ENCODE data around the gene ZNF511. TPM values are rescaled to one million over a fixed set of nuclear protein-coding genes. Genes with fewer than 3 reads are reported as not detected.

ZNF511 gene
- total RNA-seq, 1 donor from 2014 or later: 56.7 TPM

DNA sequence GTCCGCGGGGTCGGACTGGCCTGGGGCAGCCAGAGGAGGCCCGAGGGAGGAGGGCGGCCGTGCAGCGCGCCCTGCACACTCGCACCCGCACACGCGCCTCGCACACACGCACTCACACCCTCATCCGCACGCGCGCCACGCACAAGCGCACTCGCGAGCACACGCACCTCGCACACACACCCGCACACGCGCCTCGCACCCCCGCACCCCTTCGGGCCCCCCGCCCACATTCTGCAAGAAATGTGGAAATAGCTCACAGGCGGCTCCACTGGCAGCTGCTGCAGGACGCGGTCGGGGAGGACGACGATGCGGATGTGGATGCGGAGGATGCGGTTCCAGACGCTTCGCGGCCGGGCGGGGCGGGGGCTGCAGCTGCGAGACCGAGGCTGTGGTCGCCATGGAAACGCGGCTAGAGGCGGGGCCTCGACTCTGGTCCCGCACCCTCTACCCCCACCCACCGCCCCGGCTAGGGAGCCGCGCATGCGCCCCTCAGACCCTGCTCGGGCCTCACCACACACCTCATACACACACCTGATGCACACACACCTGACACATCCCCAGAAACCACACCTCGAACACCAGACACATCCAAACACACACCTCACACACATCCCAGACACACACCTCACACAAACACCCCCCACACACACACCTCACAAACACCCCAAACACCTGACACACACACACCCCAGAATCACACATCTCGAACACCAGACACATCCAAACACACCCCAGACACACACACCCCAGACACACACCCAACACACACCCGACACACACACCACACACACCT, 28.1 kb downstream of the ZNF511 start, which contains the start of gene CALY:
CALY (minus strand) TSS at position 320 of the 793 bp plus-strand sequence. CDS start 7,907 bp downstream, outside the sequence.
- TF ChIP-seq, protein P1, sequence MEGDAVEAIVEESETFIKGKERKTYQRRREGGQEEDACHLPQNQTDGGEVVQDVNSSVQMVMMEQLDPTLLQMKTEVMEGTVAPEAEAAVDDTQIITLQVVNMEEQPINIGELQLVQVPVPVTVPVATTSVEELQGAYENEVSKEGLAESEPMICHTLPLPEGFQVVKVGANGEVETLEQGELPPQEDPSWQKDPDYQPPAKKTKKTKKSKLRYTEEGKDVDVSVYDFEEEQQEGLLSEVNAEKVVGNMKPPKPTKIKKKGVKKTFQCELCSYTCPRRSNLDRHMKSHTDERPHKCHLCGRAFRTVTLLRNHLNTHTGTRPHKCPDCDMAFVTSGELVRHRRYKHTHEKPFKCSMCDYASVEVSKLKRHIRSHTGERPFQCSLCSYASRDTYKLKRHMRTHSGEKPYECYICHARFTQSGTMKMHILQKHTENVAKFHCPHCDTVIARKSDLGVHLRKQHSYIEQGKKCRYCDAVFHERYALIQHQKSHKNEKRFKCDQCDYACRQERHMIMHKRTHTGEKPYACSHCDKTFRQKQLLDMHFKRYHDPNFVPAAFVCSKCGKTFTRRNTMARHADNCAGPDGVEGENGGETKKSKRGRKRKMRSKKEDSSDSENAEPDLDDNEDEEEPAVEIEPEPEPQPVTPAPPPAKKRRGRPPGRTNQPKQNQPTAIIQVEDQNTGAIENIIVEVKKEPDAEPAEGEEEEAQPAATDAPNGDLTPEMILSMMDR (IDR thresholded peaks at IDR 0.05): no peak
- CTCF ChIA-PET: no interaction called here
- H3K4me1 Mint-ChIP-seq: peaks cover 6% of the 10 kb centered on the region
- DNase-seq (peak; percentile 55), ATAC-seq (ENCODE audit: low read depth) (peak; percentile 40)
- H3K9me3 Mint-ChIP-seq: no peaks in the 10 kb centered on the region
- peaks cover 17% of the 10 kb centered on the region for H3K27me3 Mint-ChIP-seq
- POLR2A ChIA-PET: interaction anchor here (0.6 to 1.7 kb wide), 2 partner anchors 21 to 35 kb away, joined by 4 to 8 read pairs; partner anchors contain the start of gene FUOM
- no peaks in the 10 kb centered on the region for H3K36me3 Mint-ChIP-seq (ENCODE audit: low read depth)
- H3K27ac Mint-ChIP-seq: no peak within 1 kb of the TSS
- intact Hi-C loops (cut with micrococcal nuclease): loop anchor here (2.0 kb wide), 1 partner anchor 20 kb away; no protein-coding TSS in a partner anchor
- H3K4me3 Mint-ChIP-seq: peak within 1 kb of the TSS; percentile 65

DNA sequence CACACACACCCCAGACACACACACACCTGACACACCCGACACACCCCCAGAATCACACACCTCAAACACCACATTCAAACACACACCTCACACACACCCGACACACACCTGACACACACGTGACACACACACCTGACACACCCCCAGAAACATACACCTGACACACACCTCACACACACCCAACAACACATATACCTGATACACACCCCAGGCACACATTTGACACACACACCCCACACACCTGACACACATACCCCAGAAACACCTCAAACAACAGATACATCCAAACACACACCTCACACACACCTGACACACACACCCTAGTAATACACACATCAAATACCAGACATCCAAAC, 28.6 kb downstream of the ZNF511 start:
- H3K27ac Mint-ChIP-seq: no peak overlapping the region
- DNase-seq: no peak

DNA sequence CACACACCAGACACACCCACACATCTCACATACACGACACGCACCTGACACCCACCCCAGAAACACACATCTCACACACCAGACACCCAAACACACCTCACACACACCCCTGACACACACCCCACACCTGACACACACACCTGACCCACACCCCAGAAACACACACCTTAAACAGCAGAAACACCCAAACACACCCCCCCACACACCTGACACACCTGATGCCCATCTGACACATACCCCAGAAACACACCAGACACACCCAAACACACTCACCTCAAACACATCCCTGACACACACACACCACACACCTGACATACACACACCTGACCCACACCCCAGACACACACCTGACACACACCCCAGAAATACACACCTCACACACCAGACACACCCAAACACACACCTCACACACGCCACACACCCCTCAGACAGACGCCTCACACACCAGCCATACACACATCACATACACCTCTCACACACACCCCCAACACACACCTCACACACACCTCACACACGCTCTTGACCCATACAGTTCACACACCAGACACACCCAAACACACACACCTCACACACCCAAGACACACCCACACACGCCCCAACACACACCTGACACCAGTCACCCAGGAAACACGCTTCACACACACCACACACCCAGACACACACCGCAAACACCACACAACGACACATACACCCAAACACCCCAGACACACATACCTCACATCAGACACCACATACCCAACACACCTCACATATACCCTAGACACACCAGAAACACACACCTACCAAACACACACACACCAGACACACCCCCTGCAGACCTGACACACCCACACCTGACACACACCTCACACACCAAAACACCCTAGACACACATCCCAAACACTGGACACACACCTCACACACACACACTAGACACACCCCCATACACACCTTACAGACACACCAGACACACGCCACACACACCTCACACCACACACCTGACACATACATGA, 29.7 kb downstream of the ZNF511 start:
- intact Hi-C loops (cut with micrococcal nuclease): no loop called here
- H3K4me1 Mint-ChIP-seq: peaks cover 6% of the 10 kb centered on the region
- H3K36me3 Mint-ChIP-seq (ENCODE audit: low read depth): no peaks in the 10 kb centered on the region
- peaks cover 21% of the 10 kb centered on the region for H3K27me3 Mint-ChIP-seq
- ChIA-PET POLR2A (no interaction called here), CTCF (no interaction called here)
- H3K9me3 Mint-ChIP-seq: no peaks in the 10 kb centered on the region
- no peak overlapping the region for H3K27ac Mint-ChIP-seq
- DNase-seq (no peak), ATAC-seq (ENCODE audit: low read depth) (no peak)
- H3K4me3 Mint-ChIP-seq: no peak overlapping the region
- TF ChIP-seq, protein P1 (IDR thresholded peaks at IDR 0.05): no peak

More for the DNA sequence above, 28.6 kb downstream of the ZNF511 start:
- intact Hi-C loops (cut with micrococcal nuclease): loop anchor here (2.0 kb wide), 1 partner anchor 19 kb away; no protein-coding TSS in a partner anchor
- H3K9me3 Mint-ChIP-seq: no peaks in the 10 kb centered on the region
- H3K27me3 Mint-ChIP-seq: peaks cover 19% of the 10 kb centered on the region
- TF ChIP-seq, protein P1 (IDR thresholded peaks at IDR 0.05): no peak
- H3K4me3 Mint-ChIP-seq: no peak overlapping the region
- H3K36me3 Mint-ChIP-seq (ENCODE audit: low read depth): no peaks in the 10 kb centered on the region
- ATAC-seq (ENCODE audit: low read depth): no peak
- H3K4me1 Mint-ChIP-seq: peaks cover 6% of the 10 kb centered on the region
- ChIA-PET POLR2A (interaction anchor here (1.7 kb wide), 1 partner anchor 21 kb away, joined by 8 read pairs; the partner anchor contains the start of gene FUOM), CTCF (no interaction called here)

DNA sequence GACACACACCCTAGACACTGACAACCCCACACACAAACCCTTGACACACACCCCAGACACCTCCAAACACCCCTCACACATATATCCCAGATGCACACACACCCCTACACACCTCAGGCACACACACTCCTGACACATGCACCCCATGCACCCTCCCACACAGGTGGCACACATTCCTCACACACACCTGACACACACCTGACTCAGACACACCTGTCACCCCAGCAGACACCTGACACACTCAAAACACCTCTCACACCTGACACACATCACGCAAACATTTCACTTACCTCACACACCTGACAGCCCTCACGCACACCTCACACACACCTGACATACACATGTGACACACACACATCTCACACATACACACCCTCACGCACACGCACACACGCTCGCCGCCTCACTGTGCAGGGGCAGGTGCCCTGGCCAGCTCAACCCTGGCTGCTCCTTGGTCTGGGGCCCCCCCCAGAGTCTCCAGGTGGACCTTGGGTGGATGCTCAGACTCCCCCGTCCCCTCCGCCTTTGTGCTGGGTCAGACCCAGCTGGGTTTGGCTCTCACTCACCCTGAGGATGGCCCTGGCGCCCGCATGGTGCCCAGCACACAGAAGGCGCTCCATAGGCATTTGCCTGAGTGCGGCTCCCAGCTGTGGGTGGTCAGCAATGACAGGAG, 31.1 kb downstream of the ZNF511 start:
- intact Hi-C loops (cut with micrococcal nuclease): no loop called here
- no peak for ATAC-seq (ENCODE audit: low read depth)
- Mint-ChIP-seq H3K4me3 (no peak overlapping the region), H3K9me3 (no peaks in the 10 kb centered on the region), H3K36me3 (ENCODE audit: low read depth) (no peaks in the 10 kb centered on the region), H3K4me1 (peaks cover 4% of the 10 kb centered on the region), H3K27ac (no peak overlapping the region), H3K27me3 (peaks cover 27% of the 10 kb centered on the region)
- POLR2A ChIA-PET: no interaction called here
- CTCF ChIA-PET: no interaction called here
- TF ChIP-seq, protein P1 (IDR thresholded peaks at IDR 0.05): no peak
- DNase-seq: no peak

Measured in activated B cell treated with CpG ODN at 0.5 μM for 24 hours (primary cell).